ENCODE data around the gene UPF1.

The UPF1 gene

DNA sequence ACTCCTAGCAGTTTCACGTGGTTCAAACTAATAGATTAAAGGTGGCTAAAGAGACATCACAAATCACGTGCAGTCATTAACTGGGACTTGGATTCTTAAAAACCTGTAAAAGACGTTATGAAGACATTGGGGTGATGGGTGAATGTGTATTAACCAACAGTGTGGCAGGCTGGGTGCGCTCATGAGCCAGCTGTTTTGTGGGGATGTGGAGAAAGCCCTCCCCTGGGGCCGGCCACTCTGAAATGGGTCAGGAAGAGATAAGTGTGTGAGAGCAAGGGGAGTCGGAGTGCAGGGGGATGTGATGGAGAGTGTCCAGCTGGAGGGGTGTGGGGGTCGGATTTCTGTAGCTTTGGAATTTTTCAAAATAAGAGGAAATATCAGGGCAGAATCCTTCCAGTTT lies 10.4 kb downstream of the UPF1 start:
- Histone ChIP-seq H3K9me3 (ENCODE audit: control insufficient read depth, insufficient read depth, low read depth, low read length) (no peaks in the 10 kb centered on the region), H3K9ac (ENCODE audit: low read length) (no peak overlapping the region), H3K27ac (ENCODE audit: low read depth, low read length) (no peak overlapping the region), H3K36me3 (ENCODE audit: control insufficient read depth, insufficient read depth, low read length) (peaks cover 14% of the 10 kb centered on the region), H3K27me3 (ENCODE audit: control insufficient read depth, insufficient read depth, low read length) (no peaks in the 10 kb centered on the region), H3K4me3 (ENCODE audit: low read depth, low read length) (no peak overlapping the region), H3K4me1 (ENCODE audit: control insufficient read depth, insufficient read depth, low read length) (peaks cover 21% of the 10 kb centered on the region)

DNA sequence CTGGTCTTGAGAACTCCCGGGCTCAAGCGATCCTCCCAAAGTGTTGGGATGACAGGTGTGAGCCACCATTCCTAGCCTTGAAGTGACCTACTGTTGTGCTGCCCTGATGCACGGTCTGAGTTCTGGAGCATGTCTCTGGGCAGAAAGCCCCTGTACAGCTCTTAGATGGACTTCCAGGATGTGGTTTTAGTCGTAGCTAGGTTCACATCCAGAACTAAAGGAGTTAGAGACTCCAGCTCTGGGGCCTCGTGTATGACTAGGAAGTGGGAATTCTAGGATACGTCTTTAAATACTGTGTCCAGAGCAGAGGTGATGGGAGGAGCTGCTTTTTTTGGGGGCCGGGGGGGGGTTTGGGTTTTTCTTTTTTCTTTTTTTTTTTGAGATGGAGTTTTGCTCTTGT lies 12.2 kb downstream of the UPF1 start:
- H3K4me1 ChIP-seq (ENCODE audit: control insufficient read depth, insufficient read depth, low read length): peaks cover 21% of the 10 kb centered on the region
- H3K27me3 ChIP-seq (ENCODE audit: control insufficient read depth, insufficient read depth, low read length): no peaks in the 10 kb centered on the region
- H3K36me3 ChIP-seq (ENCODE audit: control insufficient read depth, insufficient read depth, low read length): peaks cover 21% of the 10 kb centered on the region
- no peak overlapping the region for H3K9ac ChIP-seq (ENCODE audit: low read length)
- no peak overlapping the region for H3K27ac ChIP-seq (ENCODE audit: low read depth, low read length)
- no peaks in the 10 kb centered on the region for H3K9me3 ChIP-seq (ENCODE audit: control insufficient read depth, insufficient read depth, low read depth, low read length)
- no peak overlapping the region for H3K4me3 ChIP-seq (ENCODE audit: low read depth, low read length)

DNA sequence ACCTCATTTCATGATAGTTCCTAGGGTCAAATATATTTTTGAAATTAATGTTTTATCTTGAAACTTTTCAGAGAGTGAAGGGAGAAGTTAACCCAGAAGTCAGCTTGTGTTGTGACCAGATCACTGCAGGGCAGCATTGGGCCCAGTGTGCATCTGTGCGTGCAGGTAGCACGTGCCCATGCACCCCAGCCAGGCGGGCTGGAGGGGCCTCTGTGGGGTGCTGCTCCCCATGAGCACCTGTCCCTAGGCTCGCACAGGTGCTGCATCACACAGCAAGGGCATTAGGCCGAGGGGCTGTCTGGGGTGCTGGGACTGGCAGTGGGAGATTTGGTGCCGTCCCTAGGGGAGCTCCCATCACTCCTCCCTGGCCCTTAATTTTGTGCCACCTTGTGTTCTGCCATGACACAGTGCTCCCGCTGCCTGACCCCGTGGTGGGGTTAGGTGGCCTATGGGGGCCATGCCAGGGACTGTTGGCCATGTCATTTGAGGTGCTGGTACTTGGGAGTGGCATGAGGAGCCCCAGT lies 13.1 kb downstream of the UPF1 start:
- Histone ChIP-seq H3K27ac (ENCODE audit: low read depth, low read length) (no peak overlapping the region), H3K4me3 (ENCODE audit: low read depth, low read length) (no peak overlapping the region), H3K36me3 (ENCODE audit: control insufficient read depth, insufficient read depth, low read length) (peaks cover 29% of the 10 kb centered on the region), H3K9ac (ENCODE audit: low read length) (no peak overlapping the region), H3K9me3 (ENCODE audit: control insufficient read depth, insufficient read depth, low read depth, low read length) (no peaks in the 10 kb centered on the region), H3K27me3 (ENCODE audit: control insufficient read depth, insufficient read depth, low read length) (no peaks in the 10 kb centered on the region), H3K4me1 (ENCODE audit: control insufficient read depth, insufficient read depth, low read length) (peaks cover 14% of the 10 kb centered on the region)

DNA sequence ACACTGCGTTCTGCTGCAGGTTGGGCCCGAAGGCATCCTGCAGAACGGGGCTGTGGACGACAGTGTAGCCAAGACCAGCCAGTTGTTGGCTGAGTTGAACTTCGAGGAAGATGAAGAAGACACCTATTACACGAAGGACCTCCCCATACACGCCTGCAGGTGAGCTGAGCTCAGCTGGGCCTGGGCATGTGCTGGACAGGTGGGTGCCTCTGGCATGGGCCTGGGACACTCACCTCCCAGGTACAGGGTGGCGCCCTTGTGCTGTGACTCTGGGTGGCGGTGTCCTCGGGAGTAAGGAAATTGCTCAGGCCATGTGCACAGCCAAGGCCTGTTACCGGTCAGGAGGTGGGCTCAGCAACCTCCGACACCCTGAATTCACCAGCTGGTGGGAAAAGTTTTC lies 14.2 kb downstream of the UPF1 start:
- H3K4me3 ChIP-seq (ENCODE audit: low read depth, low read length): no peak overlapping the region
- peaks cover 3% of the 10 kb centered on the region for H3K4me1 ChIP-seq (ENCODE audit: control insufficient read depth, insufficient read depth, low read length)
- no peak overlapping the region for H3K27ac ChIP-seq (ENCODE audit: low read depth, low read length)
- no peak overlapping the region for H3K9ac ChIP-seq (ENCODE audit: low read length)
- no peaks in the 10 kb centered on the region for H3K27me3 ChIP-seq (ENCODE audit: control insufficient read depth, insufficient read depth, low read length)
- no peaks in the 10 kb centered on the region for H3K9me3 ChIP-seq (ENCODE audit: control insufficient read depth, insufficient read depth, low read depth, low read length)
- H3K36me3 ChIP-seq (ENCODE audit: control insufficient read depth, insufficient read depth, low read length): peaks cover 37% of the 10 kb centered on the region

DNA sequence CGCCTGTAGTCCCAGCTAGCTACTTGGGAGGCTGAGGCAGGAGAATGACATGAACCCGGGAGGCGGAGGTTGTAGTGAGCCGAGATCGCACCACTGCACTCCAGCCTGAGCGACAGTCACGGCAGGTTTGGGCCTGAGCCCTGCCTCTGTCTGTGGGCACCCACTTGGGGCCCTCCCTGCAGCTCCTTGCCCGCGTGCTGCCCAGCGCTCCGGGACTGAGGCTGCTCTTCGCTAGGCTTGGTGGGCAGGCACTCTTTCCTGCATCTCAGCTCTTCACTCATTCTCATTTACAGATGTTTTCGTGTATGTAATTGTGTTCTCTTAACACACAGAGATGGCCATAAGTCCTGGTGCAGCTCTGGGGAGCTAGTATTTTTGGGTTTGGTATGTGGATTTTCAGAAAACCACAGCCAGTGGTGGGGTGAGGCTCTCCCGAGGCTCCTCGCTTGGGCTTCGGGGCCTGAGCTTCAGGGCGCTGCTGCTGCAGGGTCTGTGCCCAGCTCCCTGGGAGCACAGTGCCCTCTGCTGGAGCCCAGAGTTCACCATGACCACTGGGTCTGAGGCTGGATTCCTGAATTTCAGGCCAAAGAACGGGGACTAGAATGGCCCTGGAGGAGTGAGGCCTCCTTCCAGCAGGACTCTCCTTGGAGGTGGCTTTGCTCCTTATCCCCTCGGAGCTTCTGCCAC lies 15.2 kb downstream of the UPF1 start:
- no peak overlapping the region for H3K9ac ChIP-seq (ENCODE audit: low read length)
- H3K4me3 ChIP-seq (ENCODE audit: low read depth, low read length): no peak overlapping the region
- peaks cover 45% of the 10 kb centered on the region for H3K36me3 ChIP-seq (ENCODE audit: control insufficient read depth, insufficient read depth, low read length)
- no peak overlapping the region for H3K27ac ChIP-seq (ENCODE audit: low read depth, low read length)
- no peaks in the 10 kb centered on the region for H3K9me3 ChIP-seq (ENCODE audit: control insufficient read depth, insufficient read depth, low read depth, low read length)
- no peaks in the 10 kb centered on the region; the same call in 1 of the 2 replicates for H3K4me1 ChIP-seq (ENCODE audit: control insufficient read depth, insufficient read depth, low read length)
- H3K27me3 ChIP-seq (ENCODE audit: control insufficient read depth, insufficient read depth, low read length): no peaks in the 10 kb centered on the region

DNA sequence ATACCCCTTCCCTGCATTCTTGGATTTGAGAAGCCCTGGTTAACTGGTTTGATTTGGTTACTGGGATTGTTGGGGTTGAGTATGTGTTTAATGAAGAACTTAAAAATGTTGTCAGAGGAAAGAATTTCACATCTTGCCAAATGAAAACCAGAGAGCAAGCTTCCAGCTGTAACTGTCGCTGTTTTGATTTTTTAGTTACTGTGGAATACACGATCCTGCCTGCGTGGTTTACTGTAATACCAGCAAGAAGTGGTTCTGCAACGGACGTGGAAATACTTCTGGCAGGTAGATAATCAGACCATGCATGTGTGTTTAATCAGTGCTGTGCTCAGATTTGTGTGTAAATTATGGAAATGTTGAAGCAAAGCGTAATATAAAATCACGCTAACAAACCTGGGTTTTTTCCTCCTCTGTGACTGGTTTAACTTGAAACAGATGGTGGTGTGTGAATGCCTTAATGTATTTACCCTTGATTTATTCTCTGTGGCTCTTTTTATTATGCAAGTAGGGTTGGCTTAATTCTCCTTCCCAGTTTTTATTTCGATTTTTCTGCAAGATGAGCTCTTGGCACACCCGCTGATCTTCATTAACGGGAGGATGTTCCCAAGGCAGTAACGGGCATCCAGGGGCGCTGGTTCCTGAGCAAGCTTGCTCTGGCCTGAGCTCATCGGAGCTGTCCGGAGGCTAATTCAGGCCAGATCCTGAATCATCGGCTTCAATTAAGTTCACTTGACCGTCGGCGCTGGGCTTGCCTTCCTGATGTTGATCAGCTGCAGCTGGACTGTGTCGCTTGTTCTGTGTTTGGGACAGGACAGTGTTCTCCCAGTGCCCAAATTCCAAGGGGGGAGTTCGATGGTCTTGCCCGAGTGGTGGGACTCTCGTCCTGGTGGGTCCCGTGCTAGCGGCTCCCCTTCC lies 16.0 kb downstream of the UPF1 start:
- H3K36me3 ChIP-seq (ENCODE audit: control insufficient read depth, insufficient read depth, low read length): peaks cover 53% of the 10 kb centered on the region
- H3K9me3 ChIP-seq (ENCODE audit: control insufficient read depth, insufficient read depth, low read depth, low read length): no peaks in the 10 kb centered on the region
- H3K4me1 ChIP-seq (ENCODE audit: control insufficient read depth, insufficient read depth, low read length): no peaks in the 10 kb centered on the region; the same call in 1 of the 2 replicates
- H3K9ac ChIP-seq (ENCODE audit: low read length): no peak overlapping the region
- no peak overlapping the region for H3K4me3 ChIP-seq (ENCODE audit: low read depth, low read length)
- H3K27me3 ChIP-seq (ENCODE audit: control insufficient read depth, insufficient read depth, low read length): no peaks in the 10 kb centered on the region
- H3K27ac ChIP-seq (ENCODE audit: low read depth, low read length): no peak overlapping the region

DNA sequence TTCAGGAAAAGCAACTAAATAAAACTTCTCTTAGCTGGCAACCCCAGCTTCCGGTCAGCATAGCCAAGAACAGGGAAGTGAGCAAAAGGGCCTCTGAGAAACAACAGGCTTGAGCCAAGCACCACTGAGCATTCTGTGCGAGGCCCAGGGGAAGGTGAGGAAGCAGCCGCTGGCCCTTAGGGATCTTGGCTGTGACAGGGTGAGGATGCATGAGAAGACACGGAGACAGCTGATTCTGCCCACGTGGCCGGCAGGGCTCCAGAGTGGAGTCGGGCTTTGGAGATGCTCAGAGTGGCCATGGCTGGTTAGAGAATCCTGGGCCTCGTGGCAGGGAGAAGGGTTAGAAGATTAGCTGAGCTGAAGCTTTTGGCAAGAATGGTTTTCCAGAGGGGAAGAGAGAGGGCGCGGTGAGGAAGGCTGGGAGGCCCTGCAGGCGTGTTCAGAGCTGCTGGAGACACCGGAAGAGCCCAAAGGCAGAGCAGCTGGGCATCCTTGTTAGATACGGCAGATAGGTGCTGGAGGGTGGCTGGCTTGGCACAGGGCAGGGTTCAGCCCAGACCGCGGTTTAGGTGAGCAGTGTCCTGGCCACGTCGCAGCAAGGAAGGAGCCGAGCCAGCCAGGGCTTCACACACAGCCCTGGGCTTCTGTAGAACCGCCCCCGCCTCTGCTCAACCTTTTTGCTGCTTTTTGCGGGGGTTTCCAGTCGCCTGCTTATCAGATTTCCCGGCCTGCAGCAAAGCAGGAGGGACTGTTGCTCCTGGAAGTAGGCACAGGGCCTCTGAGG lies 17.3 kb downstream of the UPF1 start:
- Histone ChIP-seq H3K9ac (ENCODE audit: low read length) (no peak overlapping the region), H3K4me1 (ENCODE audit: control insufficient read depth, insufficient read depth, low read length) (no peaks in the 10 kb centered on the region; the same call in 1 of the 2 replicates), H3K9me3 (ENCODE audit: control insufficient read depth, insufficient read depth, low read depth, low read length) (no peaks in the 10 kb centered on the region), H3K4me3 (ENCODE audit: low read depth, low read length) (no peak overlapping the region), H3K27ac (ENCODE audit: low read depth, low read length) (no peak overlapping the region), H3K36me3 (ENCODE audit: control insufficient read depth, insufficient read depth, low read length) (peaks cover 65% of the 10 kb centered on the region), H3K27me3 (ENCODE audit: control insufficient read depth, insufficient read depth, low read length) (no peaks in the 10 kb centered on the region)

DNA sequence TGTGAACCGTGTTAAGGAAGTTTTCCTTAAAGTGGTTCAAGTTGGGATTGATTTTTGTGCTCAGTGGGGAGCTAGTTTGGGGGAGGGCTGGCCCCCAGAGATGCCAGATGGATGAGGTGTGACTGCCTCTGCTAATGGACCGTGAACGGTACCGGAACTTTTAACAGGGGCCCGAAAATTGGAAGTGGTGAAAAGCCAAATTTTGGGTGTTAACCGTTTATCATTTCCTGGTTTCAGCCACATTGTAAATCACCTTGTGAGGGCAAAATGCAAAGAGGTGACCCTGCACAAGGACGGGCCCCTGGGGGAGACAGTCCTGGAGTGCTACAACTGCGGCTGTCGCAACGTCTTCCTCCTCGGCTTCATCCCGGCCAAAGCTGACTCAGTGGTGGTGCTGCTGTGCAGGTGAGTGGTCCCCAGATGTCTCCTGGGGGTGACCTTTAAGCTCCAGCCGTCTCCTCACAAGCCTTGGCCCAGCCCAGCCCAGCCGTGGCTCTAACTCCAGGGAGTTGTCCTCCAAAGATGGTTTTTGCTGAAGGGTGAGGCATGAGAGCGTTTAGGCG lies 18.2 kb downstream of the UPF1 start:
- Histone ChIP-seq H3K9ac (ENCODE audit: low read length) (no peak overlapping the region), H3K4me1 (ENCODE audit: control insufficient read depth, insufficient read depth, low read length) (no peaks in the 10 kb centered on the region; the same call in 1 of the 2 replicates), H3K9me3 (ENCODE audit: control insufficient read depth, insufficient read depth, low read depth, low read length) (no peaks in the 10 kb centered on the region), H3K4me3 (ENCODE audit: low read depth, low read length) (no peak overlapping the region), H3K27me3 (ENCODE audit: control insufficient read depth, insufficient read depth, low read length) (no peaks in the 10 kb centered on the region), H3K27ac (ENCODE audit: low read depth, low read length) (no peak overlapping the region), H3K36me3 (ENCODE audit: control insufficient read depth, insufficient read depth, low read length) (peaks cover 74% of the 10 kb centered on the region)

DNA sequence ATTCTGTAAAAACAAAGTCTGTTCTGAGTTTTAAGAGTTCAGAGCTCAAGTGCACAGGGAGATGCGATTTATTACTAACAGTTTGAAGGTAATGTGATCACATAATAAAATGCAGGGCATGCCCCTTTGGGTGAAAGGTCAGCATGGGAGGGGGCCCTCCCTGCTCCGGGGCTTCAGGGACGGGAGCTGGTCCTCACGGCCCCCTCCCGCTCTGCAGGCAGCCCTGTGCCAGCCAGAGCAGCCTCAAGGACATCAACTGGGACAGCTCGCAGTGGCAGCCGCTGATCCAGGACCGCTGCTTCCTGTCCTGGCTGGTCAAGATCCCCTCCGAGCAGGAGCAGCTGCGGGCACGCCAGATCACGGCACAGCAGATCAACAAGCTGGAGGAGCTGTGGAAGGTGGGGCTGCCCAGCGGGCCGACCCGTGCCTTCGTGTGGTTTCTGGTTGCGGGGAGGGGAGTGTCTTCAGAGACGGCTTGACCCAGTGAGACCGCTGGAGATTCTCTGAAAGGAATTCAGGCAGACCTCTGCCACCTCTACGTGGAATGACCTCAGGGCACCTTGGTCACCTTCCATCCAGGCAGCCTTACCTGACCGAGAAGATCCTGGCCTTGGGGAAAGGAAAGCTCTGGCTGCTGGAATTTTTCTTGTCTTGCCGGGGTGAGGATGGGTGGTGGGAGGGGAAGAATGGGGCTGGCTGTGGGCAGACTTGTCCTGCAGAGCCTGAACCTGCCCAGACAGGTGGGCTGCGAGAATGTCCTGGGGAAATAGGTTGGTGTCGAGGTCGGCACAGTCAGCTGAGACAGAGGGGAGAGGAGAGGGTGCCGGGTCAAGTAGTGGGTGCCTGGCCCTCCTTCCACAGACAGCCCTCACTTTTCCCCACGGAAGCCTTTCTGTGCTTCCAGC lies 19.0 kb downstream of the UPF1 start:
- H3K9ac ChIP-seq (ENCODE audit: low read length): no peak overlapping the region
- no peak overlapping the region for H3K27ac ChIP-seq (ENCODE audit: low read depth, low read length)
- H3K4me3 ChIP-seq (ENCODE audit: low read depth, low read length): no peak overlapping the region
- no peaks in the 10 kb centered on the region for H3K9me3 ChIP-seq (ENCODE audit: control insufficient read depth, insufficient read depth, low read depth, low read length)
- H3K4me1 ChIP-seq (ENCODE audit: control insufficient read depth, insufficient read depth, low read length): no peaks in the 10 kb centered on the region; the same call in 1 of the 2 replicates
- peaks cover 82% of the 10 kb centered on the region for H3K36me3 ChIP-seq (ENCODE audit: control insufficient read depth, insufficient read depth, low read length)
- no peaks in the 10 kb centered on the region for H3K27me3 ChIP-seq (ENCODE audit: control insufficient read depth, insufficient read depth, low read length)

All from HUES6 (cell line).